ENCODE measurements around the gene RNF225. TPM values are rescaled to one million over a fixed set of nuclear protein-coding genes. Genes with fewer than 3 reads are reported as not detected.

Gene RNF225
- total RNA-seq, 4 donors from 2014 or later, result not detected

- TF ChIP-seq POLR2A (IDR thresholded peaks at IDR 0.05), result no peak
- no peak for TF ChIP-seq CTCF (IDR thresholded peaks at IDR 0.05 in 4 of 5, conservative IDR thresholded peaks at IDR 0.05 in 1 of 5)
- intact Hi-C loops (cut with DNase I; ENCODE audit: low total_unique reads) (no loop called here), in situ Hi-C loops (cut with MboI; ENCODE audit: low sequenced_read_pairs in 4 of 4) (no loop called here)
- Histone ChIP-seq H3K4me1 (no peaks in the 10 kb centered on the region), H3K4me3 (no peak overlapping the region), H3K27ac (no peak overlapping the region), H3K36me3 (peaks cover 3 to 58% of the 10 kb centered on the region in 2 donors), H3K9me3 (no peaks in the 10 kb centered on the region), H3K27me3 (no peaks in the 10 kb centered on the region)
- DNase-seq (no peak), ATAC-seq (no peak)
Observed at GRCh38 chr19:58417071-58417470, 21.6 kb downstream of the RNF225 start.

DNA sequence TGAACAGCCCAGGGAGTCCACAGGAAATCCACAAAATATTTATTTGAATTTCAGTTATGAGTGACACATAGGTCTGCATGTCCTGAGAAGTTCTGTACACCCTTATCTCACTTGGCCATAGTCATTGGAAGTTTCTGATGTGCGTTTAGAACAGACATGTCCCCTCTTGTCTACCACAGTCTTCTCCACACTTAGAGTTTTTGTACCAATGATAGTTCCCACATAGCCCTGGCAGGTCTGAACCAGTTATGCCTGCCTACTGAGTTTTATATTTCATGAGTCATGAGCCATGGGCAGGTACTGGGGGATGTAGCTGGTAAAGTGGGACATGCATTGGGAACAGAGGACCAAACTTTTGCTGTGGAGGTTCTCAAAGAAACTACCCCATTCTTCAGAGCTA lies 33.2 kb downstream of the RNF225 start:
- Histone ChIP-seq H3K27ac (no peak overlapping the region), H3K4me3 (no peak overlapping the region), H3K4me1 (no peaks in the 10 kb centered on the region), H3K27me3 (no peaks in the 10 kb centered on the region), H3K36me3 (peaks cover 6 to 47% of the 10 kb centered on the region in 2 donors), H3K9me3 (peaks cover 4 to 56% (median 39%) of the 10 kb centered on the region in 3 donors)
- in situ Hi-C loops (cut with MboI; ENCODE audit: low sequenced_read_pairs in 4 of 4), result no loop called here
- DNase-seq, result no peak
- intact Hi-C loops (cut with DNase I; ENCODE audit: low total_unique reads), result no loop called here
- TF ChIP-seq POLR2A (IDR thresholded peaks at IDR 0.05), result no peak
- TF ChIP-seq CTCF (IDR thresholded peaks at IDR 0.05 in 4 of 5, conservative IDR thresholded peaks at IDR 0.05 in 1 of 5), result no peak
- no peak for ATAC-seq

GRCh38 chr19:58429745-58430144 lies 34.3 kb downstream of the RNF225 start:
- in situ Hi-C loops (cut with MboI; ENCODE audit: low sequenced_read_pairs in 4 of 4) (no loop called here), intact Hi-C loops (cut with DNase I; ENCODE audit: low total_unique reads) (no loop called here)
- no peak overlapping the region for H3K27ac ChIP-seq
- H3K4me3 ChIP-seq, result no peak overlapping the region
- H3K4me1 ChIP-seq, result no peaks in the 10 kb centered on the region
- H3K36me3 ChIP-seq, result peaks cover 13 to 58% of the 10 kb centered on the region in 2 donors
- H3K27me3 ChIP-seq, result no peaks in the 10 kb centered on the region
- DNase-seq (peak in 1 of 2 donors; percentile 25), ATAC-seq (peak; percentile 62 to 70)
- H3K9me3 ChIP-seq, result peaks cover 10 to 67% (median 50%) of the 10 kb centered on the region in 3 donors
- no peak for TF ChIP-seq CTCF (IDR thresholded peaks at IDR 0.05 in 4 of 5, conservative IDR thresholded peaks at IDR 0.05 in 1 of 5)
- no peak for TF ChIP-seq POLR2A (IDR thresholded peaks at IDR 0.05)

- H3K4me3 ChIP-seq, result peak overlapping the region in 1 of 4 donors; percentile 22
- peaks cover 14 to 78% (median 64%) of the 10 kb centered on the region in 3 donors for H3K9me3 ChIP-seq
- TF ChIP-seq POLR2A (IDR thresholded peaks at IDR 0.05), result no peak
- H3K27ac ChIP-seq, result no peak overlapping the region
- H3K4me1 ChIP-seq, result peaks cover 2 to 6% of the 10 kb centered on the region in 2 donors
- H3K36me3 ChIP-seq, result peaks cover 23 to 85% of the 10 kb centered on the region in 2 donors
- in situ Hi-C loops (cut with MboI; ENCODE audit: low sequenced_read_pairs in 4 of 4) (no loop called here), intact Hi-C loops (cut with DNase I; ENCODE audit: low total_unique reads) (no loop called here)
- DNase-seq, result no peak
- no peaks in the 10 kb centered on the region for H3K27me3 ChIP-seq
- no peak for ATAC-seq
Observed at GRCh38 chr19:58434217-58434616, 38.8 kb downstream of the RNF225 start.

GRCh38 chr19:58439576-58440554 lies 44.4 kb downstream of the RNF225 start, which contains the start of gene ZNF132:
TSS of gene ZNF132 (minus strand) at chr19:58440153. CDS start at chr19:58439821, 332 bp downstream.
- H3K9me3 ChIP-seq, result peaks cover 2 to 22% (median 14%) of the 10 kb centered on the region in 3 donors
- peak within 1 kb of the TSS; percentile 78 to 95 (median 82) for H3K4me3 ChIP-seq
- no peaks in the 10 kb centered on the region for H3K27me3 ChIP-seq
- H3K4me1 ChIP-seq, result peaks cover 16 to 17% of the 10 kb centered on the region in 2 donors
- intact Hi-C loops (cut with DNase I; ENCODE audit: low total_unique reads) (loop anchor here (1.0 to 2.0 kb wide), 7 partner anchors 11 to 826 kb away; partner anchors contain the start of genes RPS5, ZNF134, ZNF274 and ZNF324B), in situ Hi-C loops (cut with MboI; ENCODE audit: low sequenced_read_pairs in 4 of 4) (no loop called here)
- peaks cover 8 to 35% of the 10 kb centered on the region in 2 donors for H3K36me3 ChIP-seq
- H3K27ac ChIP-seq, result peak within 1 kb of the TSS; percentile 70 to 87 (median 78)
- ATAC-seq (peak; percentile 100), DNase-seq (peak; percentile 98 to 99)
- peak; percentile 38 to 44 for TF ChIP-seq POLR2A (IDR thresholded peaks at IDR 0.05)
- TF ChIP-seq CTCF (IDR thresholded peaks at IDR 0.05 in 4 of 5, conservative IDR thresholded peaks at IDR 0.05 in 1 of 5), result no peak
